Lower leg skin (tissue), 3 donors: ENCODE data around the gene SMC1B.

Experiments
- POLR2A ChIP-seq, 2 donors: fragments of 450-650 bp; IDR thresholded peaks; one replicate each; pipeline ENCODE4 v1.6.1; 2016 to 2017; ENCODE audit warnings: antibody characterized with exemption in 2 of 2, mild to moderate bottlenecking in 1 of 2, moderate library complexity in 1 of 2
- TF ChIP-seq, protein P1 (sequence below), 3 donors: fragments of 450-650 bp; IDR thresholded peaks; one replicate each; pipeline ENCODE4 v1.5.1; 2016; ENCODE audit warnings: antibody characterized with exemption in 3 of 3, mild to moderate bottlenecking in 3 of 3, moderate library complexity in 2 of 3

DNA sequence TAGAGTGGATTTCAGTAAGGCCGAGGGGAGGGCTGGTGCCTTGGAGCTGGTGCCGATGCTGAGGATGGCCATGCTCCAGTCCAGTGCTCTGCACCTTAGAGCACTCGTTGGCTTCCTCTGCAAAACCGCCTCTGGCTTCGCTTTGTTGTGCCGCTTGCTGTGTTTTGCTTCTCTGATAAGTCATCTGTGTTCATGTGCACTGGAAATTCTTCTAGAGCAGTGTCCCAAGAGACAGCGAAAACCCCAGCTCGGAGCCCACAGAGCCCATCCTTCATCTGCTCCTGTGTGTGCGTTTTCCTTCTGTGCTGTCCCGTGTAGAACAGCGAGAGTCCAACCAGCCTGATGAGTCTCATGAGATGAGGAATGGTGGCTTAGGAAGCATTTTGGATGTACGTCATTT lies 91.6 kb downstream of the SMC1B start:
- TF ChIP-seq, protein P1, sequence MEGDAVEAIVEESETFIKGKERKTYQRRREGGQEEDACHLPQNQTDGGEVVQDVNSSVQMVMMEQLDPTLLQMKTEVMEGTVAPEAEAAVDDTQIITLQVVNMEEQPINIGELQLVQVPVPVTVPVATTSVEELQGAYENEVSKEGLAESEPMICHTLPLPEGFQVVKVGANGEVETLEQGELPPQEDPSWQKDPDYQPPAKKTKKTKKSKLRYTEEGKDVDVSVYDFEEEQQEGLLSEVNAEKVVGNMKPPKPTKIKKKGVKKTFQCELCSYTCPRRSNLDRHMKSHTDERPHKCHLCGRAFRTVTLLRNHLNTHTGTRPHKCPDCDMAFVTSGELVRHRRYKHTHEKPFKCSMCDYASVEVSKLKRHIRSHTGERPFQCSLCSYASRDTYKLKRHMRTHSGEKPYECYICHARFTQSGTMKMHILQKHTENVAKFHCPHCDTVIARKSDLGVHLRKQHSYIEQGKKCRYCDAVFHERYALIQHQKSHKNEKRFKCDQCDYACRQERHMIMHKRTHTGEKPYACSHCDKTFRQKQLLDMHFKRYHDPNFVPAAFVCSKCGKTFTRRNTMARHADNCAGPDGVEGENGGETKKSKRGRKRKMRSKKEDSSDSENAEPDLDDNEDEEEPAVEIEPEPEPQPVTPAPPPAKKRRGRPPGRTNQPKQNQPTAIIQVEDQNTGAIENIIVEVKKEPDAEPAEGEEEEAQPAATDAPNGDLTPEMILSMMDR (IDR thresholded peaks at IDR 0.05), result no peak
- no peak for TF ChIP-seq POLR2A (IDR thresholded peaks at IDR 0.05)
